Stromal cell of bone marrow (primary cell): ENCODE measurements around the gene CHN1.

ENCODE experiments used
- DNase-seq: peaks from one replicate; pipeline ENCODE4 v3.0.0-alpha.2; 2012; ENCODE audit warnings: low read depth

CHN1 gene

GRCh38 chr2:174785481-174785880 is 219.7 kb downstream of the CHN1 start:
- no peak for DNase-seq

- no peak for DNase-seq
These were observed 220.3 kb downstream of the CHN1 start for GRCh38 chr2:174784909-174785308.

- DNase-seq = no peak
These were observed 220.9 kb downstream of the CHN1 start for GRCh38 chr2:174784316-174784715.

GRCh38 chr2:174781996-174782395 is 223.2 kb downstream of the CHN1 start:
- DNase-seq = no peak

GRCh38 chr2:174781298-174781697 is 223.9 kb downstream of the CHN1 start:
- DNase-seq = no peak

GRCh38 chr2:174780856-174781255 is 224.3 kb downstream of the CHN1 start:
- DNase-seq = no peak

- no peak for DNase-seq
These were observed 224.9 kb downstream of the CHN1 start for GRCh38 chr2:174780191-174780840.

GRCh38 chr2:174779361-174779928 is 225.7 kb downstream of the CHN1 start:
- no peak for DNase-seq

GRCh38 chr2:174778085-174778981 is 226.8 kb downstream of the CHN1 start:
- DNase-seq = peak; percentile 95

GRCh38 chr2:174777347-174778084 is 227.7 kb downstream of the CHN1 start:
- no peak for DNase-seq

- no peak for DNase-seq
These were observed 228.5 kb downstream of the CHN1 start for GRCh38 chr2:174776675-174777074.

- DNase-seq = no peak
These were observed 229.0 kb downstream of the CHN1 start for GRCh38 chr2:174776223-174776622.

GRCh38 chr2:174775571-174775980 is 229.6 kb downstream of the CHN1 start:
- no peak for DNase-seq

GRCh38 chr2:174774886-174775285 is 230.3 kb downstream of the CHN1 start:
- no peak for DNase-seq

- DNase-seq = no peak
These were observed 232.0 kb downstream of the CHN1 start for GRCh38 chr2:174773215-174773614.

GRCh38 chr2:174772472-174772801 is 232.7 kb downstream of the CHN1 start:
- DNase-seq = peak; percentile 26

- peak; percentile 61 for DNase-seq
These were observed 233.3 kb downstream of the CHN1 start for GRCh38 chr2:174771631-174772471.

- DNase-seq = no peak
These were observed 234.0 kb downstream of the CHN1 start for GRCh38 chr2:174771136-174771535.

- no peak for DNase-seq
These were observed 236.6 kb downstream of the CHN1 start for GRCh38 chr2:174768557-174768956.

- DNase-seq = no peak
These were observed 238.9 kb downstream of the CHN1 start for GRCh38 chr2:174766271-174766670.

- no peak for DNase-seq
These were observed 239.6 kb downstream of the CHN1 start for GRCh38 chr2:174765576-174765975.
